Posterior vena cava (tissue), 2 donors: ENCODE data around the gene TMEM131L. TPM values are rescaled to one million over a fixed set of nuclear protein-coding genes. Genes with fewer than 3 reads are reported as not detected.
"Not testable (repeated sequence)": the region's sequence is repeated elsewhere in the genome, so short reads cannot be mapped to it uniquely, and the experiment has no call there.

Source experiments
- DNase-seq: peaks from one replicate; pipeline ENCODE4 v3.0.0-alpha.2; 2020; ENCODE audit warnings: low spot score
- intact Hi-C, 2 donors: fragments of 100-400 bp; cut with DNase I; formaldehyde crosslinking; loops; one replicate each; pipeline versions ENCODE4 v1.14.1 to v1.14.2; 2022 to 2023
- long read RNA-seq, 2 donors: library from polyadenylated mRNA; unstranded; transcript quantifications; one replicate each; pipeline ENCODE4 v2.0.0, GENCODE V29; 2020 to 2021
- total RNA-seq, 2 donors: library from RNA; stranded (reverse); fragmentation: NEBNext Ultra II Directional; extraction: Animal tissue kit (Norgen Biotek cat#: 25700); gene quantifications; one replicate each; pipeline ENCODE4 v1.2.1, GENCODE V29; 2021
- donor health status: DM: yes; HTN: yes; CAD: no.
- donor health status: DM: yes; HTN: yes; CAD: no.

The TMEM131L gene, protein sequence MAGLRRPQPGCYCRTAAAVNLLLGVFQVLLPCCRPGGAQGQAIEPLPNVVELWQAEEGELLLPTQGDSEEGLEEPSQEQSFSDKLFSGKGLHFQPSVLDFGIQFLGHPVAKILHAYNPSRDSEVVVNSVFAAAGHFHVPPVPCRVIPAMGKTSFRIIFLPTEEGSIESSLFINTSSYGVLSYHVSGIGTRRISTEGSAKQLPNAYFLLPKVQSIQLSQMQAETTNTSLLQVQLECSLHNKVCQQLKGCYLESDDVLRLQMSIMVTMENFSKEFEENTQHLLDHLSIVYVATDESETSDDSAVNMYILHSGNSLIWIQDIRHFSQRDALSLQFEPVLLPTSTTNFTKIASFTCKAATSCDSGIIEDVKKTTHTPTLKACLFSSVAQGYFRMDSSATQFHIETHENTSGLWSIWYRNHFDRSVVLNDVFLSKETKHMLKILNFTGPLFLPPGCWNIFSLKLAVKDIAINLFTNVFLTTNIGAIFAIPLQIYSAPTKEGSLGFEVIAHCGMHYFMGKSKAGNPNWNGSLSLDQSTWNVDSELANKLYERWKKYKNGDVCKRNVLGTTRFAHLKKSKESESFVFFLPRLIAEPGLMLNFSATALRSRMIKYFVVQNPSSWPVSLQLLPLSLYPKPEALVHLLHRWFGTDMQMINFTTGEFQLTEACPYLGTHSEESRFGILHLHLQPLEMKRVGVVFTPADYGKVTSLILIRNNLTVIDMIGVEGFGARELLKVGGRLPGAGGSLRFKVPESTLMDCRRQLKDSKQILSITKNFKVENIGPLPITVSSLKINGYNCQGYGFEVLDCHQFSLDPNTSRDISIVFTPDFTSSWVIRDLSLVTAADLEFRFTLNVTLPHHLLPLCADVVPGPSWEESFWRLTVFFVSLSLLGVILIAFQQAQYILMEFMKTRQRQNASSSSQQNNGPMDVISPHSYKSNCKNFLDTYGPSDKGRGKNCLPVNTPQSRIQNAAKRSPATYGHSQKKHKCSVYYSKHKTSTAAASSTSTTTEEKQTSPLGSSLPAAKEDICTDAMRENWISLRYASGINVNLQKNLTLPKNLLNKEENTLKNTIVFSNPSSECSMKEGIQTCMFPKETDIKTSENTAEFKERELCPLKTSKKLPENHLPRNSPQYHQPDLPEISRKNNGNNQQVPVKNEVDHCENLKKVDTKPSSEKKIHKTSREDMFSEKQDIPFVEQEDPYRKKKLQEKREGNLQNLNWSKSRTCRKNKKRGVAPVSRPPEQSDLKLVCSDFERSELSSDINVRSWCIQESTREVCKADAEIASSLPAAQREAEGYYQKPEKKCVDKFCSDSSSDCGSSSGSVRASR (N-terminal part only)
- 10 to 100 TPM; 11.4 to 12.0 TPM for total RNA-seq
- long read RNA-seq, donor 1, full-length matches to known transcripts, result 2 of 9 reads
- long read RNA-seq, donor 1, partial matches to known transcripts, result 2 of 9 reads
- long read RNA-seq, donor 1, other reads (novel, unspliced or antisense), result 5 of 9 reads
- long read RNA-seq, donor 2, partial matches to known transcripts, result 2 of 4 reads
- long read RNA-seq, donor 2, other reads (novel, unspliced or antisense), result 2 of 4 reads

DNA sequence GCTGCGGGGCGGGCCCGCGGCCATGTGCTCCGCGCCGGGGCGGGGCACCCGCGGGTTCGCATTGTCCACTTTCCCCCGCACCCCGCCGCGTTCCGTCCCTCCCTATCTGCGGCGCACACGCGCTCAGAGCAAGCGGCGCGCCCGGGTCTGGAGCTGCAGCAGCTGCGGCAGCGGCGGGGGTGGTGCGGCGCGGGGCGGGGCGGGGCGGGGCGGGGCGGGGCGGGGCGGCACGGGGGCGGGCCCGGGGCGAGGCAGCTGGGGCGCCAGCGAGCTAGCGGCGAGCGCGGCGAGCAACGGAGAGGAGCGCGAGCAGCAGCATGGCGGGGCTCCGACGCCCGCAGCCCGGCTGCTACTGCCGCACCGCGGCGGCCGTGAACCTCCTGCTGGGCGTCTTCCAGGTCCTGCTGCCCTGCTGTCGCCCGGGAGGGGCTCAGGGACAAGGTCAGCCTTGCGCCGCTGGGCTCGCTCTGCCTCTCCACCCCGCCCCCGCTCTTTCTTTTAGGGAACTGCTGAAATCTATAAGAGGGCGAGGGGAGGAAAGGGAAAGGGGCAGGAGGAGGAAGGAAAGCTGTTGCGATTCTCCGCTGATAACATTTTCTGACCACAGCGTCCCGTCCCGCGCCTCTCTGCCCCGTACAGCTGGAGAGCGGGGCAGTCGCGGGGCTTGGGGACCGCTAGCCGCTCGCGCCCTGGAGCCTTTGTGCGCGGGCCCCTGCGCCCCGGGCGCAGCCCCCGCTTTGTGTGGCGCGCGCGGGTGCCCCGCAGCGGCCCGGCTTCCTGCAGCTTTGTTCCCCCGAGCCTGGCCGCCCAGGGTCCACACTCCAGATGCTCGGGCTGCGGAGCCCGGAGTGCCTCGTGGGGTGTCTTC is at the start of gene TMEM131L:
TMEM131L (plus strand) TSS at position 280 of the 868 bp plus-strand sequence; CDS start at position 318, 38 bp downstream.
- intact Hi-C loops, result loop anchor here (5.0 to 10.0 kb wide), 3 partner anchors 106 to 122 kb away; partner anchors contain the start of gene MND1 (in 1 of the 2)

DNA sequence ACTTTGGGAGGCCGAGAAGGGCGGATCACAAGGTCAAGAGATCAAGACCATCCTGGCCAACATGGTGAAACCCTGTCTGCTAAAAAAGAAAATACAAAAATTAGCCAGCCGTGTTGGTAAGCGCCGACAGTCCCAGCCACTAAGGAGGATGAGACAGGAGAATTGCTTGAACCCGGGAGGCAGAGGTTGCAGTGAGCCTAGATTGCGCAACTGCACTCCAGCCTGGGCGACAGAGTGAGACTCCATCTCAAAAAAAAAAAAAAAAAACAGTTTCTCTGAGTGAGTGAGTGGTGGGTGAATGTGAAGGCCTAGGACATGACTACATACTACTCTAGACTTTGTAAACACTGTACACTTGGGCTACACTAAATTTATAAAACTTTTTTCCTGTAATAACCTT is 49.7 kb upstream of the TMEM131L start:
- DNase-seq, intact Hi-C loops: not testable (repeated sequence)

More for the DNA sequence above, at the start of gene TMEM131L:
- peak; percentile 90 for DNase-seq

DNA sequence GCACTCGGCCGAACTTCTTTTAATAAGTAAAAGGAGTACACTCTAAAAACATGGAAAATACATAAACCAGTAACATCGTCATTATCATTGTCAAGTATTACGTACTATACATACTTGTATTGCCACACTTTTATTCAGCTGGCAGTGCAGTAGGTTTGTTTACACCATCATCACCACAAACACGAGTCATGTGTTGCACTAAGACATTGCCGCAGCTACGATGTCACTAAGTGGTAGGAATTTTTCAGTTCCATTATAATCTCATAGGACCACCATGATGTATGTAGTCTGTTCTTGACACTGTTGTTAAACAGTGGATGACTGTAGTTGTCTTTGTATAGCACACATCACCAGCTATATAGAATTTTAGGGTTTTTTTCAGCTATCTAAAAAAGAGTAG is 48.0 kb upstream of the TMEM131L start:
- no peak for DNase-seq
- intact Hi-C loops, result no loop called here

GRCh38 chr4:153418558-153418957 is 47.6 kb upstream of the TMEM131L start:
- no peak for DNase-seq
- intact Hi-C loops, result no loop called here

DNA sequence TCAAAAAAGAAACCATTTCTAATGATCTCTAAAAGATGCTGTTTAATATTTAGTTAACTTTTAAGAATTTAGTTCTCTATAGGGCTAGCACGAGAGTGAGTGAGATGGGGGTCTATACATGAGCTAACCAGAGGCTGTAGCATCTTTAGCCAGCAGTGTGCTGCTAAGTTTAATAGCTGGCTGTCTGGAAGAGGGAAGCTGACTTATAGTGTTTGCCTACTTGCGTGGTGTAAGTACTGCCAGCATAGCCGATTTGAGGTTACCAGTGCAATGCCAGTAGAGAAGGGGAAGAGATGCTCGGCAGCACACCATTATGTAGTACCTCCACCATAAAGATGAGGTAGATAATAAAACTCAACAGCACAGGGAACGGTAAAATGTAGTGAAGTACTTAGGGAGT is 47.1 kb upstream of the TMEM131L start:
- intact Hi-C loops, result no loop called here

DNA sequence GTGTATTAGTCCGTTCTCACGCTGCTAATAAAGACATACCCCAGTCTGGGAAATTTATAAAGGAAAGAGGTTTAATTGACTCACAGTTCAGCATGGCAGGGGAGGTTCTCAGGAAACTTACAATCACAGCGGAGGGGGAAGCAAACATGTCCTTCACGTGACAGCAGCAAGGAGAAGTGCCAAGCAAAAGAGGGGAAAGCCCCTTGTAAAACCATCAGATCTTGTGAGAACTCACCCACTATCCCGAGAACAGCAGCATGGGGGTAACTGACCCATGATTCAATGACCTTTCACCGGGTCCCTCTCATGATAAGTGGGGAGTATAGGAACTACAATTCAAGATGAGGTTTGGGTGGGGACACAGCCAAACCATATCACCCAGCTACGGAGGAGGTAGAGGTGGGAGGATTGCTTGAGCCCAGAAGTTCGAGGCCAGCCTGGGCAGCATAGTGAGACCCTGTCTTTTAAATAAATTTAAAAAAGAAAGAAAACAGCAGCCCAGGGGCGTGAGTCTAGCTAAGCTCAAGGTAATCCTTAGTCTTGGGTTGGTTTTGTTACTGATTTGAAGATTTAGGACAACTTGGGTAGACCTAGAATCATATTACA is 46.4 kb upstream of the TMEM131L start:
- no peak for DNase-seq
- intact Hi-C loops, result no loop called here

More for the DNA sequence above, 47.1 kb upstream of the TMEM131L start:
- DNase-seq, result no peak

GRCh38 chr4:153420361-153420760 is 45.8 kb upstream of the TMEM131L start:
- no peak for DNase-seq
- intact Hi-C loops, result no loop called here

- intact Hi-C loops, result no loop called here
- DNase-seq, result no peak
Observed at GRCh38 chr4:153421941-153422340, 44.2 kb upstream of the TMEM131L start.

DNA sequence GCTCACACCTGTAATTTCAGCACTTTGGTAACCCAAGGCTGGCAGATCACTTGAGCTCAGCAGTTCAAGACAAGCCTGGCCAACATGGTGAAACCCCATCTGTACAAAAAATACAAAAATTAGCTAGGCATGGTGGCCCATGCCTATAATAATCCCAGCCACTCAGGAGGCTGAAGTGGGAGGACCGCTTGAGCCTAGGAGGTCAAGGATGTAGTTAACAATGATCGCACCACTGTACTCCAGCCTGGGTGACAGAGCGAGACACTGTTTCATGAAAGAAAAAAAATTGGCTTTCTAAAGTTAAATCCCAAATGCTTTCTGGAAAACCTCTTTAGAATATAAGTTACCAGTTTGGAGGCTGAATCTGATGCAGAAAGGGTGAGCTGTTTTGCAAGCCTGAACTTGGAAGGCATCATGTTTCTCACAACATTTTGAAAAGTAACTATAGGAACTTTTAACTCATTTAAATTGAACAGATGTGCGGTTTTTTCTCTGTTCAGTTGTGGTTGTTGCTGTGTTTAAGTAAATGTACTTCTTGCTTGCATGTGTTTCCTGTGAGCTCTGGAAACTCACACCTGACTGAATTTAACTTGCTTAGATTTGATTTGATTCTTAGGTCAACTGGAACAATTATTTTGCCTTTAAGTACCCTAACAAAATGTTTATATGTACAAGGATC is 39.8 kb upstream of the TMEM131L start:
- intact Hi-C loops, result no loop called here
- no peak for DNase-seq

DNA sequence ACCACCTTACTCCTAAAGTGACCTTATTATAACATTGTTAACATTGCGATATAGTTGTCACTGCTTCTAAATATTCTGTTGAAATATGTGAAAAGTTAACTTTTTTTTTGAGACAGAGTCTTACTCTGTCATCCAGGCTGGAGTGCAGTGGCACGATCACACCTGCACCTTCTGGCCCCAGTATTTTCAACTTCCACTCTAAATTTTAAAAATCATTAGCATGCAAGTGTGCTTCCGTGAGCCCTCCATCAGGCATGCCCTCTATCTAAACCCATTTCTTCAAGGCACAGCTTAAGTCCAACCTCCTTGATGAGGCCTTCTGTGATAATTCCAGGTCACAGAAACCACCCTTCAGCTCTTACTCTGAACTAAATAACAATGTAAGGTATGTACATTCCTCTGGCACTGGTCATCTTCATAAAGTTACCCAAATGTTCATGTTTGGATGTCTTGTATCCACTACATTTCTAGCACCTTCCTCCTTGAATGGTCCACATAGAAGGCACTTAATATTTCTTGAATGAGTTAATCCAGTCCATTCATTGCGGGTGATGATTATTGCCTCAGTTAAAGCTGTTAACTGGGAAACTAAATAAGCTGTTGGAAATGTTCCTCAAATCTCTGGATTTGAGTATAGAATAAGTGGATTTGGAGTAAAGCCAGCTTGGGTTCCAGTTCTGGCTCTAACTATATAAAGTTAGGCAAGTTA is 38.6 kb upstream of the TMEM131L start:
- intact Hi-C loops, result no loop called here
- no peak for DNase-seq

- no peak for DNase-seq
- intact Hi-C loops, result no loop called here
Observed at GRCh38 chr4:153428941-153429475, 37.2 kb upstream of the TMEM131L start.

GRCh38 chr4:153432965-153433753 is 33.0 kb upstream of the TMEM131L start:
- DNase-seq, result no peak

GRCh38 chr4:153433754-153434105 is 32.4 kb upstream of the TMEM131L start:
- DNase-seq, result no peak
- intact Hi-C loops, result no loop called here

More at GRCh38 chr4:153432965-153433753, 33.0 kb upstream of the TMEM131L start:
- intact Hi-C loops, result no loop called here

- DNase-seq, result no peak
- intact Hi-C loops, result no loop called here
Observed at GRCh38 chr4:153434190-153434589, 32.0 kb upstream of the TMEM131L start.
